Endothelial cell of hepatic sinusoid (primary cell): Measurements from ENCODE around the gene DDX56.

Experiments used
- in situ Hi-C: cut with HindIII; loops from 2 replicates; pipeline ENCODE4 v1.10.0; 2017; ENCODE audit warnings: low sequenced_read_pairs

The DDX56 gene

GRCh38 chr7:44565097-44565794, 8.5 kb downstream of the DDX56 start:
- in situ Hi-C loops = loop anchor here (25.0 kb wide), 1 partner anchor 353 kb away; the partner anchor contains the start of gene YKT6

GRCh38 chr7:44564606-44565005, 9.1 kb downstream of the DDX56 start:
- in situ Hi-C loops = loop anchor here (25.0 kb wide), 1 partner anchor 352 kb away; the partner anchor contains the start of gene YKT6

DNA sequence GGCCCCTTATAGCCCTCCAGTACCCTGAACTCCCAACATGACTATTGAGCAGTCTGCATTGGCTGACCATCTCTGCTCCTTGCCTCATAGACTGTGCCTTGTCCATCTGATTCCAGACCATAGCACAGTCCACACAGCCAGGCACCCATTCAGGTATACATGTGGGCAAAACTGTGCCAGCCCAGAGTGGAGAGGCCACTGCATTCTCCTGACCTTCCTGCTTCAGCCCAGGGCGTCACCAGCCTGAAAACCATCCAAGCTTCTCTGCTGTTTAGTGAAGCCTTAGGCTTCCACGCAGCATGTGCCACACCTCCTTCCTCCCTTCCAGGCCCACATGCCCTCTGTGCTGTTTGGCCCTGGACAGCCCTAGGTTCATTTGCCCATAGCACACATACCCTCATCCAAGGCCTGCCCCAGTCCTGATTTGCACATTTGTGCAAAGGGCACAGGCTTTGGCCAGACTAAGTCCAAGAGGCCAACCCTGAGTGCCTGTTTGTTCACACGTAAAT, 10.5 kb downstream of the DDX56 start:
- in situ Hi-C loops = loop anchor here (25.0 kb wide), 1 partner anchor 351 kb away; the partner anchor contains the start of gene YKT6

GRCh38 chr7:44562622-44562962, 11.1 kb downstream of the DDX56 start:
- in situ Hi-C loops = loop anchor here (25.0 kb wide), 1 partner anchor 350 kb away; the partner anchor contains the start of gene YKT6

GRCh38 chr7:44561962-44562621, 11.6 kb downstream of the DDX56 start:
- in situ Hi-C loops = loop anchor here (25.0 kb wide), 1 partner anchor 350 kb away; the partner anchor contains the start of gene YKT6

- in situ Hi-C loops = loop anchor here (25.0 kb wide), 1 partner anchor 349 kb away; the partner anchor contains the start of gene YKT6
Measured at GRCh38 chr7:44561481-44561880, 12.2 kb downstream of the DDX56 start.

- in situ Hi-C loops = loop anchor here (25.0 kb wide), 1 partner anchor 347 kb away; the partner anchor contains the start of gene YKT6
Measured at GRCh38 chr7:44559485-44559884, 14.2 kb downstream of the DDX56 start.

- in situ Hi-C loops = loop anchor here (25.0 kb wide), 1 partner anchor 345 kb away; the partner anchor contains the start of gene YKT6
Measured at GRCh38 chr7:44557485-44557884, 16.2 kb downstream of the DDX56 start.

DNA sequence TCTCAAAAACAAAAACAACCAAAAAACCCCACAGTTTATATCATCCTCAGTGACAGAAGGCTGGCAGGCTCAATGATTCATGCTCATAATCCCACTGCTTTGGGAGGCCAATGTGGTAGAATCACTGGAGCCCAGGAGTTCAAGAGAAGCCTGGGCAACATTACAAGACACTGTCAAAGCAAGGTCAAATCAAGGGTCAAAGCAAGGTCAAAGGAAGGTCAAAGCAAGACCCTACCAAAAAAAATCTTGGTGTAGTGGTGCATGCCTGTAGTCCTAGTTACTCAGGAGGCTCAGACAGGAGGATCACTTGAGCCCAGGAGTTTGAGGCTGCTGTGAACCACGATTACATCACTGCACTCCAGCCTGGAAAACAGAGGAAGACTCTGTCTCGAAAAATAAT, 18.4 kb downstream of the DDX56 start:
- in situ Hi-C loops = loop anchor here (25.0 kb wide), 1 partner anchor 343 kb away; the partner anchor contains the start of gene YKT6

- in situ Hi-C loops = loop anchor here (25.0 kb wide), 1 partner anchor 340 kb away; the partner anchor contains the start of gene YKT6
Measured at GRCh38 chr7:44552473-44553005, 21.2 kb downstream of the DDX56 start.

DNA sequence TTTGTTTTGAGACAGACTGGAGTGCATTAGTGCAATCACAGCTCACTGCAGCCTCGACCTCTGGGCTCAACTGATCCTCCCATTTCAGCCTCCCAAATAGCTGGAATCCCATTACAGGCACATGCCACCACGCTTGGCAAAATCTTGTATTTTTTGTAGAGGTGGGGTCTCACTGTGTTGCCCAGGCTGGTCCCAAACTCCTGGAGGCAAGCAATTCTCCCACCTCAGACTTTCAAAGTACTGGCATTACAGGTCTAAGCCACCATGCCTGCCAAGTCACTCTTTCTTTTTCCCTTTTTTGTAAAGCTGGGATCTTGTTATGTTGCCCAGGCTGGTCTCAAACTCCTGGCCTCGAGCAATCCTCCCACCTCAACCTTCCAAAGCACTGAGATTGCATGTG, 24.3 kb downstream of the DDX56 start:
- in situ Hi-C loops = no loop called here

DNA sequence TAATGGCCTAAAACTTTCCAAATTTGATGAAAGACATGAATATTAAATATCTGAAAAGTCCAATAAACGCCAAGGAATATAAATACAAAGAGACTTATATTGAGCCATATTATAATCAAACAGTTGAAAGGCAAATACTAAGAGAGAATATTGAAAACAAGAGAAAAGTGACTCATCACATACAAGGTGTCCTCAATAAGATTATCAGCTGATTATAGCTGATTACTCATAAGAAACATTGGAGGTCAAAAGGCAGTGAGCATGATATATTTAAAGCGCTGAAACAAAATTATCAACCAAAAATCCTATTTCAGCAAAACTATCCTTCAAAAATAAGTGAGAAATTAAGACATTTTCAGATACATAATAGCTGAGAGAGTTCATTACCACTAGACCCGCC, 24.8 kb downstream of the DDX56 start:
- in situ Hi-C loops = no loop called here

- in situ Hi-C loops = no loop called here
Measured at GRCh38 chr7:44547536-44548231, 26.0 kb downstream of the DDX56 start.

DNA sequence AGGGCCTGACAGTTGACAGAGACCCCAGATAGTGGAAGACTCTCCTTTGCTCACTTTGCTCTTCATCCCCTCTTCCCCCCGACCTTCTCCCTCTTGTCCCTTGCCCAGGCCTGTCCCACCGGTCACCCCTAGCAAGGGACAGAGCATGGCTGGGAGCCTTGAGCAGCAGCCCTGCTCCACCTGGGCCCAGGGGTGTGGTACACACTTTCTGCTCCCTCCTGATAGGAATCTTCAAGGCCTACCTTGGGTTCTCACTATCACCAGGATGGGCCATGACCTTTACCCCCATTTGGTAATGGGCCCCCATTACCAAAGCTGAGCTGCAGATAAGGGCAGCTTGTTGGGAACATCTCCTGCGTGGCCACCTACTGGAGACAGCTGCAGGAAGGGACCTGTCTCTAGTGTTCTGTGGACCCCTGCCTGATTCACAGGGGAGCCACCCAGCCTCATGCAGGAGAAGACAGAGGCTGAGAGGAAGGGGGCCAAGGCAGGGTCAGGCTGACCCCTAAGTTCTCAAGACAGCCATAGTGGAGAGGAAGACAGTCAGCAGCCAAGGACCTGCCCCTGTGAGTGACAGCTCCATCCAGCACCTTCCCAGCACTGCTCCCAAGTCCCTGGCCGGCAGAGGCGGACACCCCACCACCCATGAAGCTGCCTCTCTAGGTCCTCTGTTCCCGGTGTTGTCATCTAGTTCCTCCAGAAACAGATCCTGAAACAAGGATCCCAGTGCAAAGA, 31.7 kb downstream of the DDX56 start:
- in situ Hi-C loops = no loop called here

GRCh38 chr7:44541028-44541869, 32.5 kb downstream of the DDX56 start, which contains the start of gene NPC1L1:
Gene NPC1L1 (minus strand): TSS chr7:44541330. CDS start chr7:44541259, 71 bp downstream.
- in situ Hi-C loops = no loop called here

DNA sequence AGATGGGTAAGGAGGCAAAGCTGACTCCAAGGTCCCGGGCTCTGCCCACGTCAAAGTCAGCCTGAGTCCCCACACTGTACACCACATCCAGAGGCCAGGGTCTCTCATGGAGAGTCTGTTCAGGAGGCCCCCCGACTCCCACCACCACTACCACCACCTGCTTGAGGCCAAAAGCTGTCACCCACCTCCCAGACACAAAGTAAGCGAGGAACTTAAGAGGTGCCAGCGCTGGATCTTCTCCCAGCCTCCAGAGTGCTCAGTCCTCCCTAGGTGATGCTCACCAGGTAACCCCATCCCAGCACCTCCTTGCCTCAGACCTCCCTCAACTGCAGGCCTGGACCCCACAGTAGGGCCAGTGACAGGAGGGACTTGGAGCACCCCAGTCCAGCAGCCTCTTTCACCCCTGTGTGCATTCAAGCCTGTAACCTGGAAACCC, 33.1 kb downstream of the DDX56 start:
- in situ Hi-C loops = no loop called here

DNA sequence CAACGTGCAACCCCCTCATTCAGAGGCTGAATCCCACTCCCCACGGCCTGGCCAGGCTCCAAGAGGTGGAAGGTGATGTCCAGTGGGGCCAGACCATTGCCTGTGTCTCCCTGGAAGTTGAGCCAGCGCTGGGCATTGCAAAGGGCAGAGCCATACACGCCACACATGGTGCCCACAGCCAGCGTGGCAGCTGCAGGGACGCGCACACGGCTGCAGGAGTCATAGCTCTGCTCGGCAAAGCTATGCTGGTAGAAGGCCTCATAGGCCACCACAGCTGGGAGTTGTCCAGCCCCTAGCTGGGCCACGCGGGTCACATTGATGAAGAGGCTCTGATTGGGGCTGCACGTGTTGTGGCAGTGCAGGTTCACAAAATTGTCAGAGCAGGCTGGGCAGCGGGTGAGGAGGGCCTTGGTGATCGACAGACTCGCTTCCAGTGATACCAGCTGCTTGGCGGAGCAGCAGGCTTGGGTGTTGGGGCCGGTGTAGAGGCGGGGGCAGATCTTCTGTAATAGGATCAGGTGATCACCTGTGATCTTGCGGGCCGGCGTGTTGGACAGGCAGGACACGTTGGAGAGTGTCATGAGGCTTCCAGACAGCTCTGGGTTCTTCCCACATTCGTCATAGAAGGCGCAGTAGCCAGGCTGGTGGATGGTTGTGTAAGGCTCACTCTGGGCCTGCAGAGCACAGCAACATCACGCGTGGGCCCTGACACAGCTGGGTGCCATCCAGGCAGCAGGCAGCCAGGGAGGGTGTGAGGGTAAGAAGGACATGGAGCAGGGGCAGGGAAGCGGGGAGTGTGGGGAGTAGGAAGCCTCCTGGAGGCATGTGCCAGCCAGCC, 33.8 kb downstream of the DDX56 start:
- in situ Hi-C loops = no loop called here
